Measurements from ENCODE around the gene DNAH6.

DNA sequence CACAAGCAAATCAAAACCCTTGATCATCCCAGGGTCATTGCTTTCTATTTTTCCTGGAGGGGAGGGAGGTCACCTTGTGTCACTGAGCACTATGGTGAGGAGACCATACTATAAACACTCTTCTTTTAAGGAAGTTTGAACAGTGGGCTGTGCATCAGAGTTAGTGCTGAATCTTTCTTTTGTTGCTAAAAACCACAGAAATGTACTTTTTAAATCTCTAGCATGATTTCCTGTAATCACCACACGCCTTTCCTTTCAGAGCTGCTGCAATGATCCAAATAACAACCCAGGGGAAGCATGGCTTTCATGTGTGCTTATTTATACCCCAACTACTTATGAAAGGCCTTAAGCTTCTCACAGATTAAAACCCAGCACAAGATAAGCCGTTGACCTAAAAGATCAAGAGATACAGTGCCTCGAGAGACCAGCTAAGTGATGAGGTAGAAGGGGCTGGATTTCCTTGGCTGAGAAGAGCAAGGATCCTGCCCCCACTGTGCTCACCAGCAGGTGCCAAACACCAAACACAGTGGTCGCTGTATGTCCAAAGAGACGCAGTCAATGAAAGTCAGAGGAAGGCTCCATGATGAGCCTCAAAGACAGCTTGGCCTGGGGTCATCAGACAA, 329.9 kb downstream of the DNAH6 start:
- TF ChIP-seq POLR2AphosphoS5 (IDR thresholded peaks at IDR 0.05; ENCODE audit: low read depth, low read length) (no peak), RAD21 (IDR thresholded peaks at IDR 0.05; ENCODE audit: low read depth) (no peak), POLR2A (IDR thresholded peaks at IDR 0.05; ENCODE audit: borderline replicate concordance, extremely low read depth, insufficient read depth, insufficient read length) (no peak), SP1 (IDR thresholded peaks at IDR 0.05; ENCODE audit: low read depth) (no peak), ZNF274 (IDR thresholded peaks at IDR 0.05; ENCODE audit: low read depth, low read length) (no peak), SIN3A (IDR thresholded peaks at IDR 0.05; ENCODE audit: low read depth) (no peak)
- TF ChIP-seq, protein P1, sequence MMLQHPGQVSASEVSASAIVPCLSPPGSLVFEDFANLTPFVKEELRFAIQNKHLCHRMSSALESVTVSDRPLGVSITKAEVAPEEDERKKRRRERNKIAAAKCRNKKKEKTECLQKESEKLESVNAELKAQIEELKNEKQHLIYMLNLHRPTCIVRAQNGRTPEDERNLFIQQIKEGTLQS (IDR thresholded peaks at IDR 0.05): no peak
- TF ChIP-seq, protein P2, sequence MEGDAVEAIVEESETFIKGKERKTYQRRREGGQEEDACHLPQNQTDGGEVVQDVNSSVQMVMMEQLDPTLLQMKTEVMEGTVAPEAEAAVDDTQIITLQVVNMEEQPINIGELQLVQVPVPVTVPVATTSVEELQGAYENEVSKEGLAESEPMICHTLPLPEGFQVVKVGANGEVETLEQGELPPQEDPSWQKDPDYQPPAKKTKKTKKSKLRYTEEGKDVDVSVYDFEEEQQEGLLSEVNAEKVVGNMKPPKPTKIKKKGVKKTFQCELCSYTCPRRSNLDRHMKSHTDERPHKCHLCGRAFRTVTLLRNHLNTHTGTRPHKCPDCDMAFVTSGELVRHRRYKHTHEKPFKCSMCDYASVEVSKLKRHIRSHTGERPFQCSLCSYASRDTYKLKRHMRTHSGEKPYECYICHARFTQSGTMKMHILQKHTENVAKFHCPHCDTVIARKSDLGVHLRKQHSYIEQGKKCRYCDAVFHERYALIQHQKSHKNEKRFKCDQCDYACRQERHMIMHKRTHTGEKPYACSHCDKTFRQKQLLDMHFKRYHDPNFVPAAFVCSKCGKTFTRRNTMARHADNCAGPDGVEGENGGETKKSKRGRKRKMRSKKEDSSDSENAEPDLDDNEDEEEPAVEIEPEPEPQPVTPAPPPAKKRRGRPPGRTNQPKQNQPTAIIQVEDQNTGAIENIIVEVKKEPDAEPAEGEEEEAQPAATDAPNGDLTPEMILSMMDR (IDR thresholded peaks at IDR 0.05 in 2 of 3, conservative IDR thresholded peaks at IDR 0.05 in 1 of 3; ENCODE audit: borderline replicate concordance in 1 of 3, insufficient read depth in 1 of 3, low read depth in 2 of 3, low read length in 2 of 3): no peak
- TF ChIP-seq, protein P3, sequence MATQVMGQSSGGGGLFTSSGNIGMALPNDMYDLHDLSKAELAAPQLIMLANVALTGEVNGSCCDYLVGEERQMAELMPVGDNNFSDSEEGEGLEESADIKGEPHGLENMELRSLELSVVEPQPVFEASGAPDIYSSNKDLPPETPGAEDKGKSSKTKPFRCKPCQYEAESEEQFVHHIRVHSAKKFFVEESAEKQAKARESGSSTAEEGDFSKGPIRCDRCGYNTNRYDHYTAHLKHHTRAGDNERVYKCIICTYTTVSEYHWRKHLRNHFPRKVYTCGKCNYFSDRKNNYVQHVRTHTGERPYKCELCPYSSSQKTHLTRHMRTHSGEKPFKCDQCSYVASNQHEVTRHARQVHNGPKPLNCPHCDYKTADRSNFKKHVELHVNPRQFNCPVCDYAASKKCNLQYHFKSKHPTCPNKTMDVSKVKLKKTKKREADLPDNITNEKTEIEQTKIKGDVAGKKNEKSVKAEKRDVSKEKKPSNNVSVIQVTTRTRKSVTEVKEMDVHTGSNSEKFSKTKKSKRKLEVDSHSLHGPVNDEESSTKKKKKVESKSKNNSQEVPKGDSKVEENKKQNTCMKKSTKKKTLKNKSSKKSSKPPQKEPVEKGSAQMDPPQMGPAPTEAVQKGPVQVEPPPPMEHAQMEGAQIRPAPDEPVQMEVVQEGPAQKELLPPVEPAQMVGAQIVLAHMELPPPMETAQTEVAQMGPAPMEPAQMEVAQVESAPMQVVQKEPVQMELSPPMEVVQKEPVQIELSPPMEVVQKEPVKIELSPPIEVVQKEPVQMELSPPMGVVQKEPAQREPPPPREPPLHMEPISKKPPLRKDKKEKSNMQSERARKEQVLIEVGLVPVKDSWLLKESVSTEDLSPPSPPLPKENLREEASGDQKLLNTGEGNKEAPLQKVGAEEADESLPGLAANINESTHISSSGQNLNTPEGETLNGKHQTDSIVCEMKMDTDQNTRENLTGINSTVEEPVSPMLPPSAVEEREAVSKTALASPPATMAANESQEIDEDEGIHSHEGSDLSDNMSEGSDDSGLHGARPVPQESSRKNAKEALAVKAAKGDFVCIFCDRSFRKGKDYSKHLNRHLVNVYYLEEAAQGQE (IDR thresholded peaks at IDR 0.05; ENCODE audit: low read depth): no peak
- TF ChIP-seq, protein P4, sequence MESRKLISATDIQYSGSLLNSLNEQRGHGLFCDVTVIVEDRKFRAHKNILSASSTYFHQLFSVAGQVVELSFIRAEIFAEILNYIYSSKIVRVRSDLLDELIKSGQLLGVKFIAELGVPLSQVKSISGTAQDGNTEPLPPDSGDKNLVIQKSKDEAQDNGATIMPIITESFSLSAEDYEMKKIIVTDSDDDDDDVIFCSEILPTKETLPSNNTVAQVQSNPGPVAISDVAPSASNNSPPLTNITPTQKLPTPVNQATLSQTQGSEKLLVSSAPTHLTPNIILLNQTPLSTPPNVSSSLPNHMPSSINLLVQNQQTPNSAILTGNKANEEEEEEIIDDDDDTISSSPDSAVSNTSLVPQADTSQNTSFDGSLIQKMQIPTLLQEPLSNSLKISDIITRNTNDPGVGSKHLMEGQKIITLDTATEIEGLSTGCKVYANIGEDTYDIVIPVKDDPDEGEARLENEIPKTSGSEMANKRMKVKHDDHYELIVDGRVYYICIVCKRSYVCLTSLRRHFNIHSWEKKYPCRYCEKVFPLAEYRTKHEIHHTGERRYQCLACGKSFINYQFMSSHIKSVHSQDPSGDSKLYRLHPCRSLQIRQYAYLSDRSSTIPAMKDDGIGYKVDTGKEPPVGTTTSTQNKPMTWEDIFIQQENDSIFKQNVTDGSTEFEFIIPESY (IDR thresholded peaks at IDR 0.05; ENCODE audit: extremely low read depth, insufficient replicate concordance, low read length): no peak
